K562 (cell line): Measurements from ENCODE around the gene WWC2. TPM values are rescaled to one million over a fixed set of nuclear protein-coding genes. Genes with fewer than 3 reads are reported as not detected.

Experiments
- ETS2 ChIP-seq: IDR thresholded peaks from 2 replicates; pipeline ENCODE4 v1.6.1; 2016; ENCODE audit warnings: borderline replicate concordance, missing genetic modification characterization, mild to moderate bottlenecking, moderate library complexity, missing compliant biosample characterization; ENCODE audit not compliant: poor library complexity, severe bottlenecking
- MCM2 ChIP-seq: fragments of 450-650 bp; IDR thresholded peaks from 2 replicates; pipeline ENCODE4 v1.6.1; 2017; ENCODE audit warnings: low read depth, mild to moderate bottlenecking
- NCOA4 ChIP-seq: fragments of 450-650 bp; IDR thresholded peaks from 2 replicates; pipeline ENCODE4 v1.6.1; 2018; ENCODE audit warnings: mild to moderate bottlenecking; ENCODE audit not compliant: partially characterized antibody
- POLR2B ChIP-seq: fragments of 450-650 bp; IDR thresholded peaks from 2 replicates; pipeline ENCODE4 v1.6.1; 2018; ENCODE audit warnings: low read depth; ENCODE audit not compliant: partially characterized antibody
- SRSF3 ChIP-seq: fragments of 200-400 bp; formaldehyde crosslinking; IDR thresholded peaks from 2 replicates; pipeline ENCODE4 v1.6.1; 2016; ENCODE audit warnings: mild to moderate bottlenecking, low read length, moderate library complexity; ENCODE audit not compliant: insufficient read depth
- ZNF354B ChIP-seq: fragments of 250-450 bp; sonication (Bioruptor Pico); IDR thresholded peaks from 2 replicates; pipeline ENCODE4 v1.4.0; 2020
- polyA plus RNA-seq, 8 experiments: library from polyadenylated mRNA; depleted of rRNA in 4 of 8; stranded (reverse) in 5 of 8; unstranded in 3 of 8; fragments of >200 nt; fragmentation: Nextera tagmentation in 2 of 8; fragmentation: Illumina TruSeq in 1 of 8; extraction: Ambion mirVana in 2 of 8; extraction: Trizol in 1 of 8; gene quantifications; 2 replicates each; pipeline versions ENCODE4 v1.2.1 to v1.2.3, GENCODE V29; 2011 to 2014; ENCODE audit warnings: inconsistent platforms in 1 of 8, missing spikeins in 1 of 8
- total RNA-seq, 7 experiments: library from RNA; depleted of rRNA in 6 of 7; stranded (reverse); fragments of >200 nt in 6 of 7; fragmentation: Illumina TruSeq in 2 of 7; extraction: Trizol in 2 of 7; gene quantifications; 2 replicates each; pipeline versions ENCODE4 v1.2.1 to v1.2.3, GENCODE V29; 2011 to 2021; ENCODE audit warnings: low replicate concordance in 1 of 7
- TF ChIP-seq, protein P1 (sequence below), 3 experiments: fragments of 200-800 bp in 1 of 3; fragments of 250-450 bp in 1 of 3; fragments of 450-650 bp in 1 of 3; sonication (Bioruptor Pico) in 1 of 3; sonication (Bioruptor generic) in 1 of 3; formaldehyde crosslinking in 1 of 3; IDR thresholded peaks; 2 replicates each; pipeline versions ENCODE4 v1.6.1 to v1.8.0; 2016 to 2022; ENCODE audit warnings: mild to moderate bottlenecking in 2 of 3, missing genetic modification characterization in 2 of 3, missing compliant biosample characterization in 1 of 3, moderate library complexity in 1 of 3
- TF ChIP-seq, protein P2 (sequence below): fragments of 450-650 bp; formaldehyde crosslinking; IDR thresholded peaks from 2 replicates; pipeline ENCODE4 v1.4.0; 2020; ENCODE audit warnings: mild to moderate bottlenecking, moderate library complexity
- TF ChIP-seq, protein P3 (sequence below): fragments of 200-600 bp; sonication (generic); IDR thresholded peaks from one replicate; pipeline ENCODE4 v1.6.1; 2012; ENCODE audit warnings: mild to moderate bottlenecking, low read depth, low read length, inconsistent platforms

WWC2 gene
- total and polyA plus RNA-seq, 9 of the 15 experiments (the other 6 are each of a cell fraction or from before 2014, with no cell fraction given) = 3.7 to 39.4 (median 19.6) TPM

DNA sequence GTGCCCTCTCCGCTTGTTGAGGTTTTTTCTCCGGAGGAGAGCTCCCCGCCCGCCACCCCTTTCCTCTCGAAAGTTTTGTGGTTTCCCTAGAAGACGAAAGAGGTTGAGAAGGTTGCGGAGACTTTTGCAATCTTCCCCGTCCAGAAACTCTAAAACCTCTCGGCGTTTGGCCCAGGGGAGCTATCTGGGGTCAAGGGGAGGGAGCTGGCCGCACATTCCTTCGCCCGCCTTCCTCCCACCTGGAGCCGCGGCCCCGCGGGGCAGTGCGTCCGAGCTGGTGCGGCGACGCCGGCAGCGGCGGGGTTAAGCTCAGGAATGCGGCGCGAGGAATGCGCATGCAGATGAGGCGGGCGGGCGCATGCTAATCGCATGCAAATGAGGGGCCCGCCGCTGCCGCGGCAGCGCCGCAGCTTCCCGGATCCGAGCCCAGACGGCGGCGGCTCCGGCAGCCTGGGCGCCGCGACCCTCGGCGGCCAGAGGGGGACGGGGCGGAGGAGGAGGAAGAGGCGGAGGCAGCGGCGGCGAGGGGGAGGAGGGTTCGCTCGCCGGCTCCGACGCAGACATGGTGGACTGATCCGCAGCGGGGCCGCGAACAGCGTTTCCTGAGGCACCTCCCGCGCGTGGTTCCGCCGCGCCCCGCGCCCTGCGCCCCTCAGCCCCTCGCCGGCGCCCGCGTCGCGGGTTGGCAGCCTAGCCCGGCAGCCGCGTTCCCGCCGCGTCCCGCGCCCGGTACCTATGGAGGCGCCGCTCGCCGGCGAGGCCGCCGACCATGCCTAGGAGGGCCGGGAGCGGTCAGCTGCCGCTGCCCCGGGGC, at the start of gene WWC2 (continued):
- TF ChIP-seq, protein P1, sequence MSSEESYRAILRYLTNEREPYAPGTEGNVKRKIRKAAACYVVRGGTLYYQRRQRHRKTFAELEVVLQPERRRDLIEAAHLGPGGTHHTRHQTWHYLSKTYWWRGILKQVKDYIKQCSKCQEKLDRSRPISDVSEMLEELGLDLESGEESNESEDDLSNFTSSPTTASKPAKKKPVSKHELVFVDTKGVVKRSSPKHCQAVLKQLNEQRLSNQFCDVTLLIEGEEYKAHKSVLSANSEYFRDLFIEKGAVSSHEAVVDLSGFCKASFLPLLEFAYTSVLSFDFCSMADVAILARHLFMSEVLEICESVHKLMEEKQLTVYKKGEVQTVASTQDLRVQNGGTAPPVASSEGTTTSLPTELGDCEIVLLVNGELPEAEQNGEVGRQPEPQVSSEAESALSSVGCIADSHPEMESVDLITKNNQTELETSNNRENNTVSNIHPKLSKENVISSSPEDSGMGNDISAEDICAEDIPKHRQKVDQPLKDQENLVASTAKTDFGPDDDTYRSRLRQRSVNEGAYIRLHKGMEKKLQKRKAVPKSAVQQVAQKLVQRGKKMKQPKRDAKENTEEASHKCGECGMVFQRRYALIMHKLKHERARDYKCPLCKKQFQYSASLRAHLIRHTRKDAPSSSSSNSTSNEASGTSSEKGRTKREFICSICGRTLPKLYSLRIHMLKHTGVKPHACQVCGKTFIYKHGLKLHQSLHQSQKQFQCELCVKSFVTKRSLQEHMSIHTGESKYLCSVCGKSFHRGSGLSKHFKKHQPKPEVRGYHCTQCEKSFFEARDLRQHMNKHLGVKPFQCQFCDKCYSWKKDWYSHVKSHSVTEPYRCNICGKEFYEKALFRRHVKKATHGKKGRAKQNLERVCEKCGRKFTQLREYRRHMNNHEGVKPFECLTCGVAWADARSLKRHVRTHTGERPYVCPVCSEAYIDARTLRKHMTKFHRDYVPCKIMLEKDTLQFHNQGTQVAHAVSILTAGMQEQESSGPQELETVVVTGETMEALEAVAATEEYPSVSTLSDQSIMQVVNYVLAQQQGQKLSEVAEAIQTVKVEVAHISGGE (CRISPR knock-in tag; IDR thresholded peaks at IDR 0.05) = peak in 1 of 3 experiments; percentile 63; a peak in 2 of 6 replicates
- TF ChIP-seq NCOA4 (no peak), SRSF3 (no peak), ZNF354B (CRISPR knock-in tag) (no peak), MCM2 (no peak), ETS2 (tag) (no peak), POLR2B (peak; percentile 51)
- TF ChIP-seq, protein P2, sequence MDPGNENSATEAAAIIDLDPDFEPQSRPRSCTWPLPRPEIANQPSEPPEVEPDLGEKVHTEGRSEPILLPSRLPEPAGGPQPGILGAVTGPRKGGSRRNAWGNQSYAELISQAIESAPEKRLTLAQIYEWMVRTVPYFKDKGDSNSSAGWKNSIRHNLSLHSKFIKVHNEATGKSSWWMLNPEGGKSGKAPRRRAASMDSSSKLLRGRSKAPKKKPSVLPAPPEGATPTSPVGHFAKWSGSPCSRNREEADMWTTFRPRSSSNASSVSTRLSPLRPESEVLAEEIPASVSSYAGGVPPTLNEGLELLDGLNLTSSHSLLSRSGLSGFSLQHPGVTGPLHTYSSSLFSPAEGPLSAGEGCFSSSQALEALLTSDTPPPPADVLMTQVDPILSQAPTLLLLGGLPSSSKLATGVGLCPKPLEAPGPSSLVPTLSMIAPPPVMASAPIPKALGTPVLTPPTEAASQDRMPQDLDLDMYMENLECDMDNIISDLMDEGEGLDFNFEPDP (CRISPR knock-in tag) = no peak
- TF ChIP-seq, protein P3, sequence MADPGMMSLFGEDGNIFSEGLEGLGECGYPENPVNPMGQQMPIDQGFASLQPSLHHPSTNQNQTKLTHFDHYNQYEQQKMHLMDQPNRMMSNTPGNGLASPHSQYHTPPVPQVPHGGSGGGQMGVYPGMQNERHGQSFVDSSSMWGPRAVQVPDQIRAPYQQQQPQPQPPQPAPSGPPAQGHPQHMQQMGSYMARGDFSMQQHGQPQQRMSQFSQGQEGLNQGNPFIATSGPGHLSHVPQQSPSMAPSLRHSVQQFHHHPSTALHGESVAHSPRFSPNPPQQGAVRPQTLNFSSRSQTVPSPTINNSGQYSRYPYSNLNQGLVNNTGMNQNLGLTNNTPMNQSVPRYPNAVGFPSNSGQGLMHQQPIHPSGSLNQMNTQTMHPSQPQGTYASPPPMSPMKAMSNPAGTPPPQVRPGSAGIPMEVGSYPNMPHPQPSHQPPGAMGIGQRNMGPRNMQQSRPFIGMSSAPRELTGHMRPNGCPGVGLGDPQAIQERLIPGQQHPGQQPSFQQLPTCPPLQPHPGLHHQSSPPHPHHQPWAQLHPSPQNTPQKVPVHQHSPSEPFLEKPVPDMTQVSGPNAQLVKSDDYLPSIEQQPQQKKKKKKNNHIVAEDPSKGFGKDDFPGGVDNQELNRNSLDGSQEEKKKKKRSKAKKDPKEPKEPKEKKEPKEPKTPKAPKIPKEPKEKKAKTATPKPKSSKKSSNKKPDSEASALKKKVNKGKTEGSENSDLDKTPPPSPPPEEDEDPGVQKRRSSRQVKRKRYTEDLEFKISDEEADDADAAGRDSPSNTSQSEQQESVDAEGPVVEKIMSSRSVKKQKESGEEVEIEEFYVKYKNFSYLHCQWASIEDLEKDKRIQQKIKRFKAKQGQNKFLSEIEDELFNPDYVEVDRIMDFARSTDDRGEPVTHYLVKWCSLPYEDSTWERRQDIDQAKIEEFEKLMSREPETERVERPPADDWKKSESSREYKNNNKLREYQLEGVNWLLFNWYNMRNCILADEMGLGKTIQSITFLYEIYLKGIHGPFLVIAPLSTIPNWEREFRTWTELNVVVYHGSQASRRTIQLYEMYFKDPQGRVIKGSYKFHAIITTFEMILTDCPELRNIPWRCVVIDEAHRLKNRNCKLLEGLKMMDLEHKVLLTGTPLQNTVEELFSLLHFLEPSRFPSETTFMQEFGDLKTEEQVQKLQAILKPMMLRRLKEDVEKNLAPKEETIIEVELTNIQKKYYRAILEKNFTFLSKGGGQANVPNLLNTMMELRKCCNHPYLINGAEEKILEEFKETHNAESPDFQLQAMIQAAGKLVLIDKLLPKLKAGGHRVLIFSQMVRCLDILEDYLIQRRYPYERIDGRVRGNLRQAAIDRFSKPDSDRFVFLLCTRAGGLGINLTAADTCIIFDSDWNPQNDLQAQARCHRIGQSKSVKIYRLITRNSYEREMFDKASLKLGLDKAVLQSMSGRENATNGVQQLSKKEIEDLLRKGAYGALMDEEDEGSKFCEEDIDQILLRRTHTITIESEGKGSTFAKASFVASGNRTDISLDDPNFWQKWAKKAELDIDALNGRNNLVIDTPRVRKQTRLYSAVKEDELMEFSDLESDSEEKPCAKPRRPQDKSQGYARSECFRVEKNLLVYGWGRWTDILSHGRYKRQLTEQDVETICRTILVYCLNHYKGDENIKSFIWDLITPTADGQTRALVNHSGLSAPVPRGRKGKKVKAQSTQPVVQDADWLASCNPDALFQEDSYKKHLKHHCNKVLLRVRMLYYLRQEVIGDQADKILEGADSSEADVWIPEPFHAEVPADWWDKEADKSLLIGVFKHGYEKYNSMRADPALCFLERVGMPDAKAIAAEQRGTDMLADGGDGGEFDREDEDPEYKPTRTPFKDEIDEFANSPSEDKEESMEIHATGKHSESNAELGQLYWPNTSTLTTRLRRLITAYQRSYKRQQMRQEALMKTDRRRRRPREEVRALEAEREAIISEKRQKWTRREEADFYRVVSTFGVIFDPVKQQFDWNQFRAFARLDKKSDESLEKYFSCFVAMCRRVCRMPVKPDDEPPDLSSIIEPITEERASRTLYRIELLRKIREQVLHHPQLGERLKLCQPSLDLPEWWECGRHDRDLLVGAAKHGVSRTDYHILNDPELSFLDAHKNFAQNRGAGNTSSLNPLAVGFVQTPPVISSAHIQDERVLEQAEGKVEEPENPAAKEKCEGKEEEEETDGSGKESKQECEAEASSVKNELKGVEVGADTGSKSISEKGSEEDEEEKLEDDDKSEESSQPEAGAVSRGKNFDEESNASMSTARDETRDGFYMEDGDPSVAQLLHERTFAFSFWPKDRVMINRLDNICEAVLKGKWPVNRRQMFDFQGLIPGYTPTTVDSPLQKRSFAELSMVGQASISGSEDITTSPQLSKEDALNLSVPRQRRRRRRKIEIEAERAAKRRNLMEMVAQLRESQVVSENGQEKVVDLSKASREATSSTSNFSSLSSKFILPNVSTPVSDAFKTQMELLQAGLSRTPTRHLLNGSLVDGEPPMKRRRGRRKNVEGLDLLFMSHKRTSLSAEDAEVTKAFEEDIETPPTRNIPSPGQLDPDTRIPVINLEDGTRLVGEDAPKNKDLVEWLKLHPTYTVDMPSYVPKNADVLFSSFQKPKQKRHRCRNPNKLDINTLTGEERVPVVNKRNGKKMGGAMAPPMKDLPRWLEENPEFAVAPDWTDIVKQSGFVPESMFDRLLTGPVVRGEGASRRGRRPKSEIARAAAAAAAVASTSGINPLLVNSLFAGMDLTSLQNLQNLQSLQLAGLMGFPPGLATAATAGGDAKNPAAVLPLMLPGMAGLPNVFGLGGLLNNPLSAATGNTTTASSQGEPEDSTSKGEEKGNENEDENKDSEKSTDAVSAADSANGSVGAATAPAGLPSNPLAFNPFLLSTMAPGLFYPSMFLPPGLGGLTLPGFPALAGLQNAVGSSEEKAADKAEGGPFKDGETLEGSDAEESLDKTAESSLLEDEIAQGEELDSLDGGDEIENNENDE = no peak
